Central memory CD4-positive, alpha-beta T cell (primary cell): ENCODE measurements around the gene ZNF837.

Experiments
- DNase-seq: peaks from one replicate; pipeline ENCODE4 v3.0.0; 2022

Gene ZNF837

DNA sequence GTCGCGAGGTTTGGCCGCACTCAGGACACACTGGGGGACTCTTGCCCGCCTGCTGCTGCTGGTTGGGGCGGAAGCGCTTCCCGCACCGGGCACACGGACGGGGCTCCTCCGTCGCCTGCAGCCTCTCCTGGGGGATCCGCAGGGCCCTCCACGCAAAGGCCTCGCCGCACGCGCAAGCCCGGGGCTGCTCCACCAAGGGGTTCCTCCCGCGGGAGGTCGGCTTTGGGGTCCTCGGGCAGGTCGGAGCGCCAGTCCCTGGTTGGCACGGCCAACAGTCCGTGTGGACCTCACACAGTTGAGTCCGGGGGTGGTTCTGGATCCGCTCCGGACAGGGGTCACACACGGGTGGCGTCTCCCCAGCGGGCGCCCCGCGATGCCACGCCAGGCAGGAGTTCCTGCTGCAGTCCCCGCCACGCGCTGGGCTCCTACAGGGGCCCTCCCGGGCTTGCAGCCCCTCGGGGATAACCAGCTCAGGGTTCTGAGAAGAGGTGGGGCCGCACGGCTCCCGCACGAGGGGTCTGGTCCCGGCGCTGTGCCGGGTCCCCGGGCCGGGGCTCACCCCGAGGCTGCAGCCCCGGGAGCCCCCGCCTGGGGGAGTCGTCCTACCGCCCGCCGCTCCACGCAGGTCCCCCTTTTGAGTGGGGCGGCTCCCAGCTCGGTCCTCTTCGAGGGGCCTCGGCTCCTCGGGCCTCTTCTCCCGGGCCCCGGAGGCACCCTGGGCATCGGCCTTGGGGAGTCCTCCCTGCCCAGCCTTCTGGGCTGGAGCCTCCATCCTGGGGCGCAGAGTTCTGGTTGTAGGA is 12.1 kb downstream of the ZNF837 start:
- no peak for DNase-seq

GRCh38 chr19:58367698-58368454 is 13.0 kb downstream of the ZNF837 start:
- no peak for DNase-seq

GRCh38 chr19:58366585-58367430 is 14.0 kb downstream of the ZNF837 start:
- no peak for DNase-seq

DNA sequence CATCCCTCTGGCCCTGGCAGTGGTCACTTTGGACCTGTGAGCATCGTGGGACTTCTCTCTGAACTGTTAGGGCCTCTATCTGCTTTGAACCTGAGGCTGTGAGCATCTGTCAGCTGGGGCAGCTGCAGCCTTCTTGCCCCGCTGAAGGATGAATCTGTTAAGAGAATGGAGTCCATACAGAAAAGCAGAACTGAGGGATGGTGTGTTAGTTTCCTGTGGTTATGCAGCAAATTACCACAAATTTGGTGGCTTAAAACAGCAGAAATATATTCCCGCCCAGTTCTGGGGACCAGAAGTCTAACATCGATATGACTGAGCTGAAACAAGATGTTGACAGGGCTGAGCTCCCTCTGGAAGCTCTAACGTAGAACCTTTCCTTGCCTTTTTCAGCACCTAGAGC is 16.7 kb downstream of the ZNF837 start:
- DNase-seq, result no peak

DNA sequence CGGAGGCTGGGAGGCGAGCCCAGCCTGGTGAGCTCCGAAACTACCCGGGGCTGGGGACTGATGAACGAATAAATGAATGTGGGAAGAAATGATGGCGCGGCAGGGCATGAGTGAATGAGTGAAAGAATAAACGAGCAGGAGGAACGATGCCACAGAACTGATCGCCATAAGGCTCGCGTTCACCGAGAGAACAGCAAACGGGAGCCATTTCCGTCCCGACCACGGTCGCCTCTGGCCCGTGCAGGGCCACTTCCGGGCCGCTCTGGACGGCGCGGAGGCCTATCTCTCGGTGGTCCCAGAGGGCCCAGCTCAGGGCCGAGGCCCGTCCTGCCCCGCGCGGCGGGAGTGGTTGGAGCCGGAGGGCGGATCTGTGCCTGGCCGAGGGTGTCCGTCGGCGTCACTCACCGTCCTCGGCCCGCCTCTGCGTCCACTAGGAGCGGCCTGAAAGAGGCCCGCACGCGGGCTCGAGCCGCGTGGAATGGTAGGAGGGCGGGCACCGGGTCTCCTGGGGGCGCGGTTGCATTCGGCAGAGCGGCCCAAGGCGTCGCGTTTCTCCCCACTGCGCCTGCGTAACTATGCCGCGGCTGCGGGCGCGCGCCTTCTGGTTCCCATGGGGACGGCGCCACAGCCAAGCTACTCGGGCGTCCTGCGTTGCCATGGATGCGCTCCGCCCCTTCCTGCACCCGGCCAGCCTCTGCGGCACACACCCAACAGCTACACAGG is 18.4 kb downstream of the ZNF837 start, which contains the start of gene ZNF497:
Gene ZNF497 (minus strand): TSS at position 480 of the 723 bp plus-strand sequence. CDS start 5,116 bp downstream, outside the sequence.
- DNase-seq, result peak; percentile 95

GRCh38 chr19:58361900-58362271 is 18.9 kb downstream of the ZNF837 start:
- no peak for DNase-seq

GRCh38 chr19:58357481-58358145 is 23.2 kb downstream of the ZNF837 start:
- no peak for DNase-seq

GRCh38 chr19:58356766-58357480 is 23.9 kb downstream of the ZNF837 start:
- no peak for DNase-seq

GRCh38 chr19:58355908-58356765 is 24.7 kb downstream of the ZNF837 start:
- peak; percentile 41 for DNase-seq

GRCh38 chr19:58355215-58355796 is 25.5 kb downstream of the ZNF837 start:
- no peak for DNase-seq

DNA sequence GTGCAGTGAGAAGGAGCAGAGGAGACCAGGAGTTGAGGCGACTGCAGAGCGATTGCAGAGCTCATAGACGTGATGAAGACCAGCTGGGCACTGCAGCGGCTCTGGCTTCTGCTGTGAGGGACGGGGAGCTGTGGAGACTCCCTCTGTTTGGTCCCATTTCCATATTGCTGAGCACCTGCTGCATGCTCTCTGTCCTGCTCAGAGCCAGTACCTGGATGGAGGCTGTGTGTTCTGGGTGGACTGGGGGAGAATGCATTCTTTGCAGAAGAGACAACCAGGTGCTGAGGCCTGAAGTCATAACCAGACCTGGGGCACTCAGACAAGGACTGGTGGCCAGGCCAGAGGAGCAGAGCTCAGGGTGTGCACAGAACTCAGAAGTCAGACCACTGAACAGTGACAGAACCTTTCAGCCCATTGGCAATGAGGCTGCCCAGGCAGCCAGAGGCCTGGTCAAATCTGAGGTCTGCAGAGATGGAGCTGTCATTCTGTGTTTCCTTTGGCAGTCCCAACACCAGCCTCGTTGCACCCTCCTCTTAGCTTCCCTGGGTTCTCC is 26.3 kb downstream of the ZNF837 start:
- DNase-seq, result no peak

- DNase-seq, result no peak
Observed at GRCh38 chr19:58353717-58354477, 26.9 kb downstream of the ZNF837 start.

GRCh38 chr19:58352760-58353671 is 27.8 kb downstream of the ZNF837 start, which contains the start of gene A1BG:
A1BG (minus strand) TSS chr19:58353492; CDS start chr19:58353437, 55 bp downstream.
- DNase-seq, result no peak

DNA sequence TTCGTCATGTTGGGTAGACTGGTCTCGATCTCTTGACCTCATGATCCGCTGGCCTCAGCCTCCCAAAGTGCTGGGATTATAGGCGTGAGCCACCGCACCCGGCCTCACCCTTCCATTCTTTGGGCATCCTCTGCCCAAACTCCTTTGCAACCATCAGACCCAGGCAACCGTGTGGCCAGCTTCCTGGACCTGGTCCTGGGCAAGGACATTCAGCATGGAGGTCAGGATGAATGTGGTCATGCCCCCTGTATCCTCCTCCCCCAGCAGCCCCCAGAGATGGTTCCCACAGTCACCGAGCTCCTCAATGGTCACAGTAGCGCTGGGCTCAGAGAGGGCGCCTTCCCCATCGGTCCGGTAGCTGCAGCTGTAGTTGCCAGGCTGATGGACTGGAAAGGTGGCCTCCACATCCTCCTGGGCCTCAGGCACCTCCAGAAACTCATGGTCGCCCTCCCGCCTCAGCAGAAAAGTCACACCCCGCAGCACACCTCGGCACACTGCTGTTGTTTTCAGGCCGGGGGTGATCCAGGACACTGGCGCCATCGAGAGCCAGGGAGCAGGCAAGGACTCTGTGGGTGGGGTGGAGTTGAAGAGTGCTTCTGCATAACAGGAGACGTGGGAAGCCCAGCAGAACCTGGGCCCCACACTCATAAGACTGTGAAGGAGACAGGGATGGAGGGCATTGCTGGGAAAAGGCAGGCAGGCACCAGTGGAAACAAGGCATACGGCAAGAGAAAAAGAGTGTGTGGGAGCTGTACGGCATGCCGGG is 28.7 kb downstream of the ZNF837 start:
- no peak for DNase-seq

GRCh38 chr19:58351558-58351878 is 29.3 kb downstream of the ZNF837 start:
- DNase-seq, result no peak

DNA sequence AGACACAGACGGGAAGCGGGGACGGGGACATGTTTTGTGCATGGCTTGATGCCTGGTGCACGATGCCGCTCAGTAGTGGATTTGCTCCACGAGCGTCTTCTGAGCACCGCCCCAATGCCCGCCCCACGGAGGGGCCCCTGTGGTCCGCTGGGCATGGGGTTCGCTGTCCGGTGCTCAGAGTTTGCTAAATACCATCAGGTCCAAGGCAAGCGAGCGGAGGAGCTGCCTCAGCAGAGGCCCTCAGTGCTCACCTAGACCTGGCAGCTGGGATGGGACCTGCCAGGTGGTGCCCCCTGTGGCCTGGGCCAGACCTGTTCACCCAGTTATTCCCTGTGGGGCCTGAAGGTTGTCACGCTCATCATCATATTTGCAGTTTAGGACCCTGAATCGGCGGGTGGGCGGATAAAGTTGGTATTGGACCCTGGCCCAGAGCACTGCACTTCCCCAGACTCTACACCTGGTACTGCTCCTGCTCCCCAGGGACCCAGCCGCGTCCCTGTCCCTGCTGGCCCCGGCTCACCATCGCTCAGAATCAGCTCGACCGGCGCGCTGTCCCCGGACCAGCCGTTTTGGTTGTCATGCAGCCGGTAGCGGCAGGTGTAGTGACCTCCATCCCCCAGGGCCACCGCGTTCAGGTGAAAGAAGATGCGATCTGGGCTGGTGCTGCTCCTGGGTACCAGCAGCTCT is 29.8 kb downstream of the ZNF837 start:
- no peak for DNase-seq
